ENCODE data around the gene CNDP2.

DNA sequence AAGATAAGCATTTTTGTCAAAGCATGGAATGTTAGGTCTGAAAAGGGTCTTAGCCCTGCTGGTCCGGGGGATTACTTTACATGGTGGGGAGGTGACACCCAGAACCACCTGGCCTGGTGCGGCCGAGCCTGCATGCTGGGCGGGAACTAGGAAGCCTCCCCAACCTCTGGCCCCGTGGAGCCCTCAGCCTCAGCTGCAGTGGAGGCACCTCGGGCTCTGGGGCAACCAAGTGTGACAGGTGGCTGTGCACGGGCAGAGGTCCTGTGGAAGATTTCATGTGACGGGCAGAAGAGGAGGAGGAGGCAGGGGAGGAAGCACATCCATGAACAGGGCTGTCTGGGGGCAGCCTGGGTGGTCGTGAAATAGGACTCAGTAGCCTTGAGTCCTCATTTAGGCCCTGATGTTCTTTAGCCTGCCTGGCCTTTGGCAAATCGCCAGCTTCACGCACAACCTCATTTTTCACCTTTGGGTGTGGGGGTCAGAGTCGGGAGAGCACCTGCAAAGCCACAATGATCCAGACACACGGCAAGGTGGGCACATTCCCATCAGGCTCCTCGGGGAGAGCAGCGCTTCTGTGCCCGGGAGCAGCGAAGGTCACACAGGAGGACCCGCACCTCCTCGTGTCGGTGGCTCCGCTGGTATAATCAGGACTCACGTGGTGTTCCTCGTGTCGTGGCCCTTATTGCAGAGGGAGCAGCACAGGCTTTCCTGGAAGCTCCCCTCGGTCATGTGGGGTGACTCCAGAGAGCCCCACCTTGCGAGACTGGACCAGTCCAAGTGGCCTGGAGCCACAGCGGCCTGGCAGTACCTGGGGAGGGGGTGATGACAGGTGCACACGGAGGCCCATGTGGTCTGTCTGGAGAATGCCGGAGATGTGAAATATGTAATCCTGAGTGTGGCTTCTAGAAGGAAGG, 13.9 kb downstream of the CNDP2 start:
- no peak for TF ChIP-seq YY1 (IDR thresholded peaks at IDR 0.05; ENCODE audit: low read depth)
- TF ChIP-seq TAF1 (IDR thresholded peaks at IDR 0.05; ENCODE audit: low read depth): no peak
- no peak for TF ChIP-seq RAD21 (IDR thresholded peaks at IDR 0.05; ENCODE audit: low read depth)
- TF ChIP-seq, protein P1, sequence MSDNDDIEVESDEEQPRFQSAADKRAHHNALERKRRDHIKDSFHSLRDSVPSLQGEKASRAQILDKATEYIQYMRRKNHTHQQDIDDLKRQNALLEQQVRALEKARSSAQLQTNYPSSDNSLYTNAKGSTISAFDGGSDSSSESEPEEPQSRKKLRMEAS (IDR thresholded peaks at IDR 0.05): no peak
- no peak for TF ChIP-seq EP300 (IDR thresholded peaks at IDR 0.05; ENCODE audit: borderline replicate concordance)
- TF ChIP-seq, protein P2, sequence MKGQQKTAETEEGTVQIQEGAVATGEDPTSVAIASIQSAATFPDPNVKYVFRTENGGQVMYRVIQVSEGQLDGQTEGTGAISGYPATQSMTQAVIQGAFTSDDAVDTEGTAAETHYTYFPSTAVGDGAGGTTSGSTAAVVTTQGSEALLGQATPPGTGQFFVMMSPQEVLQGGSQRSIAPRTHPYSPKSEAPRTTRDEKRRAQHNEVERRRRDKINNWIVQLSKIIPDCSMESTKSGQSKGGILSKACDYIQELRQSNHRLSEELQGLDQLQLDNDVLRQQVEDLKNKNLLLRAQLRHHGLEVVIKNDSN (IDR thresholded peaks at IDR 0.05): no peak
- no peak for TF ChIP-seq TCF12 (IDR thresholded peaks at IDR 0.05; ENCODE audit: low read depth)

Data from Ishikawa (cell line).